Psoas muscle (tissue), 8 donors: ENCODE measurements around the gene UBE2O. TPM values are rescaled to one million over a fixed set of nuclear protein-coding genes. Genes with fewer than 3 reads are reported as not detected.
A peak's percentile ranks its signal among the peaks of the same experiment; 100 is the strongest.

Experiments used
- ATAC-seq, 4 donors: fragments of 200-7000 bp; cut with Tn5 transposase; one replicate each; pipeline ENCODE4 v1.9.1; 2020; ENCODE audit warnings: moderate library complexity in 3 of 4, mild to moderate bottlenecking in 2 of 4
- DNase-seq, 2 donors: peaks; one replicate each; pipeline ENCODE4 v3.0.0-alpha.2; 2020
- H3K27ac ChIP-seq: fragments of 200-600 bp; one replicate; pipeline ENCODE4 v1.8.0; 2022
- H3K27me3 ChIP-seq, 3 donors: fragments of 200-600 bp in 1 of 3; one replicate each; pipeline versions ENCODE4 v1.6.1 to v1.8.0; 2013 to 2022; ENCODE audit warnings: low read length in 2 of 3, mild to moderate bottlenecking in 2 of 3, moderate library complexity in 1 of 3; ENCODE audit not compliant: insufficient read depth in 3 of 3
- H3K36me3 ChIP-seq, 2 donors: fragments of 200-600 bp in 1 of 2; one replicate each; pipeline versions ENCODE4 v1.6.1 to v1.8.0; 2013 to 2022; ENCODE audit warnings: low read depth in 1 of 2, mild to moderate bottlenecking in 1 of 2, moderate library complexity in 1 of 2; ENCODE audit not compliant: insufficient read depth in 1 of 2
- H3K4me1 ChIP-seq: fragments of 200-600 bp; one replicate; pipeline ENCODE4 v1.8.0; 2022
- H3K4me3 ChIP-seq: fragments of 200-600 bp; one replicate; pipeline ENCODE4 v1.8.0; 2022; ENCODE audit warnings: mild to moderate bottlenecking
- H3K9me3 ChIP-seq: fragments of 200-600 bp; one replicate; pipeline ENCODE4 v1.8.0; 2022
- WGBS, 3 donors: extraction: QIAGEN DNeasy Blood & Tissue Kit; methylation state at CpG; one replicate each; pipeline versions ENCODE4 v1.1.6 to v1.1.7; 2013; 5-methylcytosine and 5-hydroxymethylcytosine counted together
- intact Hi-C, 2 donors: fragments of 100-400 bp; cut with DNase I; formaldehyde crosslinking; loops; one replicate each; pipeline versions ENCODE4 v1.11.0 to v1.14.2; 2022
- polyA plus RNA-seq, 3 donors: library from polyadenylated mRNA; stranded (reverse); fragments of 200-250 nt; gene quantifications; one replicate each; pipeline ENCODE4 v1.2.3, GENCODE V29; 2013
- total RNA-seq, 4 donors: library from RNA; stranded (reverse); fragmentation: NEBNext Ultra II Directional in 2 of 4; extraction: Animal tissue kit (Norgen Biotek cat#: 25700) in 2 of 4; gene quantifications; one replicate each; pipeline versions ENCODE4 v1.2.1 to v1.2.4, GENCODE V29; 2021 to 2023
- TF ChIP-seq, protein P1 (sequence below): fragments of 200-600 bp; IDR thresholded peaks from one replicate; pipeline ENCODE4 v1.8.0; 2022; ENCODE audit warnings: antibody characterized with exemption
- donor health status: healthy with polysubstance abuse.
- donor health status: DM: no; HTN: no; CAD: no; lungs with moderate emphysema.
- donor health status: Bipolar disorder and iron deficiency.
- donor health status: healthy.
- donor health status: DM: yes; HTN: yes; CAD: no.
- donor health status: DM: no; HTN: no; CAD: no.
- donor health status: DM: no; HTN: no; CAD: no.
- donor health status: DM: yes; HTN: yes; CAD: no.

UBE2O gene
- total and polyA plus RNA-seq, 7 donors, result 11.6 to 45.5 (median 37.3) TPM

DNA sequence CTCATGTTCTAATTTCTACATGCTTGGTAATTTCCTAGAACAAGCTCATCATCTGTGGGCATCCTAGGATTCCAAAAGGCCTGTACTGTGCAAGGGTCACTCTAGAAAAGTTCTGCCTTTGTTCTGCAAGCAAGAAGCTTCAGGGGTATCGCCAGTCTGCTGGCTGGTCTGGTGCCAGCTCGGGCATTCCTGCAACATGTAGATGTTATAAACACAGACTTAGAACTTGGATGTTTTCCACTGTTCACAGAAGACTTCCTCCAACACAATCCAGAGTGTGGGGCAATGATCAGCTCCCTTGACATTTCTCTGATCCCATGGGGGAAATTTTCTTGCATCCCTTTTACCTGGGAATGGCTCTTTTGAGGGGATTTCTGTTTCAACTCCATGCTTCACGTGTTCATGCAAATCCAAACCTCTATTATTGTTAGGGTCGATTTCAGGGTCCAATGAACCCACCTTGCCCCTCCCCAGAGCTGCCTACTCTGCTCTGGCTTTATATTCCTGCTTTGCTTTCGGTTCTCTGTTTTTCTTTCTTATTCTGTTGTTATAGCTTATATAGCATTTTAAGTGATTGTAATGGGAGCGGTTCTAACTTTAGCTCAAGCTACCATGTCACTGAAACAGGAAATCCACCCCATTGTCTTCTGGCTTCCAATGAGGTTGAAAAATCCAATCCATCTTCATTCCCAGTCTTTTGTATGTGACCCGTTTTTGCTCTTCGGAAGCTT, 25.3 kb downstream of the UBE2O start:
- intact Hi-C loops, result no loop called here
- peak in 2 of 4 donors; percentile 31 to 34 for ATAC-seq
- no peaks in the 10 kb centered on the region for H3K9me3 ChIP-seq
- no peak overlapping the region for H3K4me3 ChIP-seq
- no peaks in the 10 kb centered on the region for H3K36me3 ChIP-seq
- peaks cover 48% of the 10 kb centered on the region for H3K4me1 ChIP-seq
- no peak for DNase-seq
- H3K27me3 ChIP-seq, result no peaks in the 10 kb centered on the region
- 65 to 70% (median 67%) methylated on average over 8 of the region's 8 CpGs for WGBS, 3 donors
- peak overlapping the region; percentile 33 for H3K27ac ChIP-seq
- TF ChIP-seq, protein P1, sequence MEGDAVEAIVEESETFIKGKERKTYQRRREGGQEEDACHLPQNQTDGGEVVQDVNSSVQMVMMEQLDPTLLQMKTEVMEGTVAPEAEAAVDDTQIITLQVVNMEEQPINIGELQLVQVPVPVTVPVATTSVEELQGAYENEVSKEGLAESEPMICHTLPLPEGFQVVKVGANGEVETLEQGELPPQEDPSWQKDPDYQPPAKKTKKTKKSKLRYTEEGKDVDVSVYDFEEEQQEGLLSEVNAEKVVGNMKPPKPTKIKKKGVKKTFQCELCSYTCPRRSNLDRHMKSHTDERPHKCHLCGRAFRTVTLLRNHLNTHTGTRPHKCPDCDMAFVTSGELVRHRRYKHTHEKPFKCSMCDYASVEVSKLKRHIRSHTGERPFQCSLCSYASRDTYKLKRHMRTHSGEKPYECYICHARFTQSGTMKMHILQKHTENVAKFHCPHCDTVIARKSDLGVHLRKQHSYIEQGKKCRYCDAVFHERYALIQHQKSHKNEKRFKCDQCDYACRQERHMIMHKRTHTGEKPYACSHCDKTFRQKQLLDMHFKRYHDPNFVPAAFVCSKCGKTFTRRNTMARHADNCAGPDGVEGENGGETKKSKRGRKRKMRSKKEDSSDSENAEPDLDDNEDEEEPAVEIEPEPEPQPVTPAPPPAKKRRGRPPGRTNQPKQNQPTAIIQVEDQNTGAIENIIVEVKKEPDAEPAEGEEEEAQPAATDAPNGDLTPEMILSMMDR, result no peak

GRCh38 chr17:76426853-76427252, 26.1 kb downstream of the UBE2O start:
- 82 to 90% (median 85%) methylated on average over 3 of the region's 3 CpGs for WGBS, 3 donors
- ATAC-seq (no peak), DNase-seq (no peak)
- no peaks in the 10 kb centered on the region for H3K27me3 ChIP-seq
- no peaks in the 10 kb centered on the region for H3K36me3 ChIP-seq
- no peak overlapping the region for H3K4me3 ChIP-seq
- peak overlapping the region; percentile 20 for H3K27ac ChIP-seq
- TF ChIP-seq, protein P1, result no peak
- no peaks in the 10 kb centered on the region for H3K9me3 ChIP-seq
- H3K4me1 ChIP-seq, result peaks cover 43% of the 10 kb centered on the region
- intact Hi-C loops, result no loop called here

- peaks cover 28% of the 10 kb centered on the region for H3K4me1 ChIP-seq
These were observed 30.1 kb downstream of the UBE2O start for GRCh38 chr17:76422860-76423259.

GRCh38 chr17:76422406-76422805, 30.5 kb downstream of the UBE2O start:
- H3K36me3 ChIP-seq, result no peaks in the 10 kb centered on the region
- DNase-seq, result no peak
- no peaks in the 10 kb centered on the region for H3K9me3 ChIP-seq
- H3K4me1 ChIP-seq, result peaks cover 25% of the 10 kb centered on the region
- TF ChIP-seq, protein P1, result no peak
- intact Hi-C loops, result no loop called here
- ATAC-seq, result no peak
- 88 to 91% (median 89%) methylated on average over 8 of the region's 8 CpGs for WGBS, 3 donors
- H3K27me3 ChIP-seq, result no peaks in the 10 kb centered on the region
- H3K4me3 ChIP-seq, result no peak overlapping the region
- no peak overlapping the region for H3K27ac ChIP-seq

More at GRCh38 chr17:76422860-76423259, 30.1 kb downstream of the UBE2O start:
- Histone ChIP-seq H3K27me3 (no peaks in the 10 kb centered on the region), H3K4me3 (no peak overlapping the region), H3K36me3 (no peaks in the 10 kb centered on the region), H3K27ac (no peak overlapping the region), H3K9me3 (no peaks in the 10 kb centered on the region)
- 85 to 92% (median 91%) methylated on average over 6 of the region's 6 CpGs for WGBS, 3 donors
- TF ChIP-seq, protein P1, result no peak
- DNase-seq (no peak), ATAC-seq (no peak)
- intact Hi-C loops, result no loop called here

- Histone ChIP-seq H3K27me3 (no peaks in the 10 kb centered on the region), H3K4me3 (no peak overlapping the region), H3K4me1 (peaks cover 30% of the 10 kb centered on the region), H3K27ac (no peak overlapping the region), H3K9me3 (no peaks in the 10 kb centered on the region), H3K36me3 (no peaks in the 10 kb centered on the region)
- 61 to 74% (median 66%) methylated on average over 7 of the region's 7 CpGs for WGBS, 3 donors
- intact Hi-C loops, result no loop called here
- DNase-seq, result no peak
- ATAC-seq, result no peak
- TF ChIP-seq, protein P1, result no peak
These were observed 31.9 kb downstream of the UBE2O start for GRCh38 chr17:76421044-76421407.
